VCaP (cell line): ENCODE results near the gene ZFAND2B.

ENCODE experiments used
- H3K27ac ChIP-seq: fragments of 450-650 bp; 2 replicates; pipeline ENCODE4 v1.5.1; 2017
- TF ChIP-seq, protein P1 (sequence below): fragments of 450-650 bp; conservative IDR thresholded peaks from 2 replicates; pipeline ENCODE4 v1.5.1; 2017; ENCODE audit warnings: mild to moderate bottlenecking, moderate library complexity

Gene ZFAND2B

GRCh38 chr2:219210196-219210885, 3.8 kb downstream of the ZFAND2B start:
- TF ChIP-seq, protein P1, sequence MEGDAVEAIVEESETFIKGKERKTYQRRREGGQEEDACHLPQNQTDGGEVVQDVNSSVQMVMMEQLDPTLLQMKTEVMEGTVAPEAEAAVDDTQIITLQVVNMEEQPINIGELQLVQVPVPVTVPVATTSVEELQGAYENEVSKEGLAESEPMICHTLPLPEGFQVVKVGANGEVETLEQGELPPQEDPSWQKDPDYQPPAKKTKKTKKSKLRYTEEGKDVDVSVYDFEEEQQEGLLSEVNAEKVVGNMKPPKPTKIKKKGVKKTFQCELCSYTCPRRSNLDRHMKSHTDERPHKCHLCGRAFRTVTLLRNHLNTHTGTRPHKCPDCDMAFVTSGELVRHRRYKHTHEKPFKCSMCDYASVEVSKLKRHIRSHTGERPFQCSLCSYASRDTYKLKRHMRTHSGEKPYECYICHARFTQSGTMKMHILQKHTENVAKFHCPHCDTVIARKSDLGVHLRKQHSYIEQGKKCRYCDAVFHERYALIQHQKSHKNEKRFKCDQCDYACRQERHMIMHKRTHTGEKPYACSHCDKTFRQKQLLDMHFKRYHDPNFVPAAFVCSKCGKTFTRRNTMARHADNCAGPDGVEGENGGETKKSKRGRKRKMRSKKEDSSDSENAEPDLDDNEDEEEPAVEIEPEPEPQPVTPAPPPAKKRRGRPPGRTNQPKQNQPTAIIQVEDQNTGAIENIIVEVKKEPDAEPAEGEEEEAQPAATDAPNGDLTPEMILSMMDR, result no peak
- peak overlapping the region; percentile 9; the same call in 1 of the 2 replicates for H3K27ac ChIP-seq

DNA sequence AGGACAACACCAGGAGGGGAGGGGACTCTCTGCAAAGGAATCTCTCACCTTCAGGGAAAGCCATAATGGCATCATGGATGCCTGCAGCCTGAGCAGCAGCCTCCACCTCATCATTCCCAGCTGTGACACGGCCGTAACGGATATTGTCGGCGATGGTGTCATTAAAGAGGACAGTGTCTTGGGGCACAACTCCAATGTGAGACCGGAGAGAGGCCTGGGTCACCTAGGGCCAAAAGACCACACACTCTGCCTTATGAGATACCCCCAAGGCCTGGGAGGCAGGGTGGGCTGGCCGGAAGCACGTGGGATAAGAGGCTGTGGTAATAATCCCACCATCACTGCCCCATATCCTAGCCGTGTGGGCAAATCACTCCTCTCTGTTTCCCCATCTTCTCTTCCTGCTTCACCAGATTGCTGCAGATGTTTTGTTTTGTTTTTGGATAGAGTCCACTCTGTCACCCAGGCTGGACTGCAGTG, 4.3 kb downstream of the ZFAND2B start:
- TF ChIP-seq, protein P1, result no peak
- H3K27ac ChIP-seq, result peak overlapping the region; percentile 9; the same call in 1 of the 2 replicates

DNA sequence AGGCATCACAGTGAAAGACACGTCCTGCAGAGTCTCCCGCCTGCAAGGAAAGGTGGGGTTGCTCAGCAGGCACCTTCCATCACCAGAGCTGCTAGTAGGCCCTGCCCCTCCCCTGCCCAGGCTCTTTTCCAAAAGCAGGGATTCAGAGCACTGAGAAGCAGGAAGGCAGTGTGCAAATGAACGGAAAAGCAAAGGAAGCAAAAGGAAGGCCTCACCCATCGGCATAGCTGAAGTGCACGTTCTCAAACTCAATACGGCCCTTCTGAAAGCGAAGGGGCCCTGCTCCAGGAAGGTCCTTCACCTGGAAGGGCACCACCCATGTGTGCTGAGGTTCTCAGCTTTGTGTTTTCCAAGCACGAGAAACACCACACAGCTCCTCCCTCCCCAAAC, 6.4 kb downstream of the ZFAND2B start:
- no peak overlapping the region for H3K27ac ChIP-seq
- TF ChIP-seq, protein P1, result no peak

DNA sequence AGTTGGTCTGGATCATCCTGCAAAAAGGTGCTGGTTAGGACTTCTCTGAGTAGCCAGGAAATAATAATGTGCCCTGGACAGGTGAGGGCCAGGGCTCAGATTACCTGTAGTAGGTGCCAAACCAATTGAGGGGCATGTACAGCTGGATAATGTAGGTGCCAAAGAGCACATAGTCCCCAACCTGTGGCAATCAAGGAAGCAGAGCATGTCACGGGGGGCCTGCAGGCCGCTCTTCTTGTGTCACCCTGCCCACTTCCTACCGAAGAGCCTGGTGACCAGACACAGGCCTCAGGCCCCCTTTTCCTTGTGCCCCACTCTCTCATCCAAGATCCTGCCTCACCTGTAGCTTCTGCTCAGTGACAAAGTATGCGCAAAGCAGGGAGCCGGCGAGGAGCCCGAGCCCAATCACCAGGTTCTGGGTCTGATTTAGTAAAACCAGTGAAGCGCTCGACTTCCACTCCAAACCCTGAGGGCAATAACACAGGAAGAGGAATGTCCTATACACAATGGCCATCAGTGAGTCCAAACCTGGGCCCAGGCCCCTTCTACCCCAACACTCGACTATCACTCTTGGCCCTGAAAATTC, 7.0 kb downstream of the ZFAND2B start:
- H3K27ac ChIP-seq, result no peak overlapping the region
- TF ChIP-seq, protein P1, result no peak

DNA sequence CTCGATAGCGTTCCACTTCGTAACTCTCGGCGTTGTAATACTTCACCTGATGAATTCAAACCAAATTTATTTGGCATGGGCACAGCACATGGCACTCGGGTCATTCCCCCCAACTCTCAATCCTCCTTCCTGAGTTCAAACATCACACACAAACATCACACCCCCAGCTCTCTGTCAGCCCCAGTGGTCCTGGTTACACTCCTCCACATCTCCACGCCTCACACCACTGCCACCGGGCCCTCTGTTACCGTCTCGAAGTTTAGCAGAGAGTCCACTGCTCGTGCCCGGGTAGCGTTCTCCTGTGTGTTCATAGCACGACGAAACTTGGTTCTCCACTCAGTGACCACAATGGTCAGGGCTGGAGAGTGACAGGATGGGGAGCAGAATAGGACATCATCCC, 7.6 kb downstream of the ZFAND2B start:
- TF ChIP-seq, protein P1, result no peak
- no peak overlapping the region; the same call in 1 of the 2 replicates for H3K27ac ChIP-seq

GRCh38 chr2:219214786-219215185, 8.2 kb downstream of the ZFAND2B start:
- TF ChIP-seq, protein P1, result no peak
- H3K27ac ChIP-seq, result no peak overlapping the region; the same call in 1 of the 2 replicates

DNA sequence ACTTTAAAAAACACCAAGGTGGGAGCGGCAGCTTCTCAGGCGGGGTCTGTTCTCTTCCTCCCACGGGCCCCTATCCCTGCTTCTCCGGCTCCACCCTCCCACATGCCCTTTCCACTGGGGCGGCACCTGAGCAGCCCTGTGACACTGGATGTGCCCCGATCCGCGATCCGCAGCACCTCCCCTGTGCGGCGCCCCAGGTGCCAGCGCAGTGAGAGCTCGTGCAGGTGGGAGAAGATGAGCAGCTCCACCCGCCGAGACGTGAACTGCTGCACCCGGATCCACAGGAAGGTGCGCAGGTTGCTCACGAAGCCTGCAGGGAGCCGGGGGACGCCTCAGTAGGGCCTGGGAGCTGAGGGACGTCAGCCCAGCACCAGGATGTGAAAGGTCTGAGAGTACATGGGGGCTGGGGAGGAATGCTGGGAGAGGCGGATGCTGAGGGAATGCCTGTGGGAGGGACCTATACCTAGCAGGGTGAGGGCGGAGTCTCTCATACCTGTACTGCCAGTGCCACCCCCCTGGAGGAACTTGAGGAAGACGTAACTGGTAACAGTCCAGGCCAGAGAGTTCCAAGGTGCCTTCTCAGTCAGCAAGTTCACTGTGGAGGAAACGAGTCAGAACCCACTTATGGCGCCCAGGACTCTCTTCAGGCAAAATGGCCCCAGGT, 9.4 kb downstream of the ZFAND2B start:
- H3K27ac ChIP-seq, result peak overlapping the region; percentile 94; the same call in 1 of the 2 replicates
- TF ChIP-seq, protein P1, result no peak
